ENCODE data around the gene NDUFB2. TPM values are rescaled to one million over a fixed set of nuclear protein-coding genes. Genes with fewer than 3 reads are reported as not detected.

NDUFB2 gene
- total RNA-seq, 3 donors from 2014 or later (not counting 1 experiment from before 2014, with no cell fraction given), result 152 to 177 (median 177) TPM

DNA sequence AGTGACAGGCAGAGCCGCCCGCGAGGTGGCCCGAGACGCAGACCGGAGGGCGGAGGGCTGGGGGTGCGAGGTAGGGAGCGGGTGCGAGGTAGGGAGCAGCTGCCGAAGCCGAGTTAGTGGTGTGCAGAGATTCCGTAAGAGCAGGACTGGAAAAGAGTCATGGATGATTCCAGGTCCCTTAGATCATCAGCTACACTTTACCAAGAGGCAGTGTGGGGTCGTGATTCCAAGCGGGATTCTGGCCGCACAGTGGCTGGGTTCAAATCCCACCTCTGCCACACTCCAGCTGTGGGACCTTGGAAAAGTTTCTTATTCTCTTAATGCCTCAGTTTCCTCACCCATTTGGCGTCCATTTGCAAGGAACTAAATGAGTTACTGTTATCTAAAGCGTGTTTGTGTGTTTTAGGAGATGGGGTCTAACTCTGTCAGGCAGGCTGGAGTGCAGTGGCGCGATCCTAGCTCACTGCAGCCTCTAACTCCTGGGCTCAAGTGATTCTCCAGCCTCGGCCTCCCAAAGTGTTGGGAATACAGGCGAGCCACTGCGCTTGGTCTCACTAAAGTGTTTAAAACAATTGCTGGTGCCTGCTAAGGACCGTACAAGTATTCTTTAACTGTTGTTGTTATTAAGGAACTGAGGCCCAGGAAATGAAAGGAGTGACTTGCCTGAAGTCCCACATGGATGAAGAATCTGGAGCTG lies 1.1 kb downstream of the NDUFB2 start:
- peaks cover 42 to 44% of the 10 kb centered on the region in 2 donors for H3K4me1 Mint-ChIP-seq
- TF ChIP-seq, protein P1, sequence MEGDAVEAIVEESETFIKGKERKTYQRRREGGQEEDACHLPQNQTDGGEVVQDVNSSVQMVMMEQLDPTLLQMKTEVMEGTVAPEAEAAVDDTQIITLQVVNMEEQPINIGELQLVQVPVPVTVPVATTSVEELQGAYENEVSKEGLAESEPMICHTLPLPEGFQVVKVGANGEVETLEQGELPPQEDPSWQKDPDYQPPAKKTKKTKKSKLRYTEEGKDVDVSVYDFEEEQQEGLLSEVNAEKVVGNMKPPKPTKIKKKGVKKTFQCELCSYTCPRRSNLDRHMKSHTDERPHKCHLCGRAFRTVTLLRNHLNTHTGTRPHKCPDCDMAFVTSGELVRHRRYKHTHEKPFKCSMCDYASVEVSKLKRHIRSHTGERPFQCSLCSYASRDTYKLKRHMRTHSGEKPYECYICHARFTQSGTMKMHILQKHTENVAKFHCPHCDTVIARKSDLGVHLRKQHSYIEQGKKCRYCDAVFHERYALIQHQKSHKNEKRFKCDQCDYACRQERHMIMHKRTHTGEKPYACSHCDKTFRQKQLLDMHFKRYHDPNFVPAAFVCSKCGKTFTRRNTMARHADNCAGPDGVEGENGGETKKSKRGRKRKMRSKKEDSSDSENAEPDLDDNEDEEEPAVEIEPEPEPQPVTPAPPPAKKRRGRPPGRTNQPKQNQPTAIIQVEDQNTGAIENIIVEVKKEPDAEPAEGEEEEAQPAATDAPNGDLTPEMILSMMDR (IDR thresholded peaks at IDR 0.05), result no peak
- Histone ChIP-seq H3K4me1 (ENCODE audit: control insufficient read depth, insufficient read depth, low read length) (peaks cover 23% of the 10 kb centered on the region), H3K27ac (ENCODE audit: low read length) (peak overlapping the region; percentile 92), H3K27me3 (ENCODE audit: control insufficient read depth, insufficient read depth, low read length) (no peaks in the 10 kb centered on the region), H3K4me3 (ENCODE audit: low read length) (peak overlapping the region; percentile 99), H3K36me3 (ENCODE audit: control insufficient read depth, insufficient read depth, low read length) (no peaks in the 10 kb centered on the region), H3K9me3 (ENCODE audit: control insufficient read depth, insufficient read depth, low read length) (no peaks in the 10 kb centered on the region)
- 32% methylated on average over 23 of the region's 24 CpGs for WGBS (ENCODE audit: insufficient coverage)
- no peaks in the 10 kb centered on the region for H3K27me3 Mint-ChIP-seq (ENCODE audit: low read depth in 2 of 2)
- peak overlapping the region; percentile 99 for H3K4me3 Mint-ChIP-seq
- peak overlapping the region; percentile 96 to 98 for H3K27ac Mint-ChIP-seq
- DNase-seq, result no peak
- H3K36me3 Mint-ChIP-seq, result no peaks in the 10 kb centered on the region
- ATAC-seq, result no peak
- H3K9me3 Mint-ChIP-seq, result no peaks in the 10 kb centered on the region
- intact Hi-C loops (cut with micrococcal nuclease), result loop anchor here (10.0 kb wide), 2 partner anchors 227 to 317 kb away; partner anchors contain the start of genes BRAF and MRPS33

DNA sequence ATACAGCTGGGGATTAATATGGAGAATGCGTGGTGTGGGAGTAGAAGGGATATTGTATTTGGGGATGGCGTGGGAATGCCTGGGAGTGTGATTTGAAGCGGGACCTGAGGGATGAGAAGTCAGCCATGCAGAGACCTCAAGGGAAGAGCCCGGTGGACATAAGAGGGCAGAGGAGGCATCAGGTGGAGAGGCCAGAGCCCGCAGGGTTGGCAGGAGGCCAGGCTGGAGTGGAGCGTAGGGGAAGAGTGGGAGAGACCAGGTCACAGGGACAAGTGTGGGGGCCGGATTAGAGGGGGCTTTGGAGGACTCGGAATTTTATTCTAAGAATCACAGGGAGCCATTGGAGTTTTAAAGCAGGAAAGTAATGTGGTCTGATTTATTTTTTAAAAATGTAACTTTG lies 2.0 kb downstream of the NDUFB2 start:
- Mint-ChIP-seq H3K36me3 (no peaks in the 10 kb centered on the region), H3K27me3 (ENCODE audit: low read depth in 2 of 2) (no peaks in the 10 kb centered on the region), H3K9me3 (no peaks in the 10 kb centered on the region), H3K4me1 (peaks cover 44 to 47% of the 10 kb centered on the region in 2 donors), H3K4me3 (peak overlapping the region; percentile 99), H3K27ac (peak overlapping the region; percentile 96 to 98)
- intact Hi-C loops (cut with micrococcal nuclease), result loop anchor here (10.0 kb wide), 2 partner anchors 226 to 316 kb away; partner anchors contain the start of genes BRAF and MRPS33
- Histone ChIP-seq H3K4me3 (ENCODE audit: low read length) (no peak overlapping the region), H3K9me3 (ENCODE audit: control insufficient read depth, insufficient read depth, low read length) (no peaks in the 10 kb centered on the region), H3K27me3 (ENCODE audit: control insufficient read depth, insufficient read depth, low read length) (no peaks in the 10 kb centered on the region), H3K27ac (ENCODE audit: low read length) (no peak overlapping the region), H3K4me1 (ENCODE audit: control insufficient read depth, insufficient read depth, low read length) (peaks cover 23% of the 10 kb centered on the region), H3K36me3 (ENCODE audit: control insufficient read depth, insufficient read depth, low read length) (peaks cover 5% of the 10 kb centered on the region)
- ATAC-seq, result no peak
- no peak for DNase-seq
- TF ChIP-seq, protein P1 (IDR thresholded peaks at IDR 0.05), result no peak
- WGBS (ENCODE audit: insufficient coverage), result 96% methylated on average over 8 of the region's 8 CpGs

DNA sequence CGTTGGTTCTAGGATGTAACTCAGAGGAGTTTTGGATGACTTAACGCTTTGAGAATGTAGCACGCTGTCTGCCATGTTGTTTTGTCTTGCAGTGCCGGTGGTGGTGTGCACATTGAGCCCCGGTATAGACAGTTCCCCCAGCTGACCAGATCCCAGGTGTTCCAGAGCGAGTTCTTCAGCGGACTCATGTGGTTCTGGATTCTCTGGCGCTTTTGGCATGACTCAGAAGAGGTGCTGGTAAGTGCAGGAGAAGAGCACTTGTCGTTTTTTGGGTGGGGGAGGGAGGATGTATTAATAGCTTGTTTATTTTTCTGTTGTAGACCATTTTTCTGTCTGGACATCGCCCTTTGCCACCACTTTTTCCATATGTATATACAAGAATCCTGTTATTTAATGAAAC lies 6.3 kb downstream of the NDUFB2 start:
- no peaks in the 10 kb centered on the region for H3K9me3 Mint-ChIP-seq
- H3K4me1 Mint-ChIP-seq, result peaks cover 26 to 27% of the 10 kb centered on the region in 2 donors
- H3K27ac ChIP-seq (ENCODE audit: low read length), result no peak overlapping the region
- peak overlapping the region in 1 of 2 donors; percentile 21 for H3K27ac Mint-ChIP-seq
- H3K27me3 ChIP-seq (ENCODE audit: control insufficient read depth, insufficient read depth, low read length), result no peaks in the 10 kb centered on the region
- TF ChIP-seq, protein P1 (IDR thresholded peaks at IDR 0.05), result no peak
- ATAC-seq (no peak), DNase-seq (no peak)
- H3K27me3 Mint-ChIP-seq (ENCODE audit: low read depth in 2 of 2), result no peaks in the 10 kb centered on the region
- H3K4me1 ChIP-seq (ENCODE audit: control insufficient read depth, insufficient read depth, low read length), result peaks cover 10% of the 10 kb centered on the region
- H3K4me3 ChIP-seq (ENCODE audit: low read length), result no peak overlapping the region
- intact Hi-C loops (cut with micrococcal nuclease), result no loop called here
- no peaks in the 10 kb centered on the region for H3K36me3 Mint-ChIP-seq
- H3K9me3 ChIP-seq (ENCODE audit: control insufficient read depth, insufficient read depth, low read length), result no peaks in the 10 kb centered on the region
- 95% methylated on average over 9 of the region's 10 CpGs for WGBS (ENCODE audit: insufficient coverage)
- H3K36me3 ChIP-seq (ENCODE audit: control insufficient read depth, insufficient read depth, low read length), result peaks cover 18% of the 10 kb centered on the region
- H3K4me3 Mint-ChIP-seq, result no peak overlapping the region
